HG02840 (cell line): ENCODE results near the gene MYO9A.

Experiments
- ATAC-seq: cut with Tn5 transposase; IDR thresholded peaks from one replicate; pipeline ENCODE4 v1.9.1; 2021; ENCODE audit warnings: mild to moderate bottlenecking, moderate library complexity, moderate number of reproducible peaks; ENCODE audit not compliant: unreplicated experiment, low FRiP score

The MYO9A gene

DNA sequence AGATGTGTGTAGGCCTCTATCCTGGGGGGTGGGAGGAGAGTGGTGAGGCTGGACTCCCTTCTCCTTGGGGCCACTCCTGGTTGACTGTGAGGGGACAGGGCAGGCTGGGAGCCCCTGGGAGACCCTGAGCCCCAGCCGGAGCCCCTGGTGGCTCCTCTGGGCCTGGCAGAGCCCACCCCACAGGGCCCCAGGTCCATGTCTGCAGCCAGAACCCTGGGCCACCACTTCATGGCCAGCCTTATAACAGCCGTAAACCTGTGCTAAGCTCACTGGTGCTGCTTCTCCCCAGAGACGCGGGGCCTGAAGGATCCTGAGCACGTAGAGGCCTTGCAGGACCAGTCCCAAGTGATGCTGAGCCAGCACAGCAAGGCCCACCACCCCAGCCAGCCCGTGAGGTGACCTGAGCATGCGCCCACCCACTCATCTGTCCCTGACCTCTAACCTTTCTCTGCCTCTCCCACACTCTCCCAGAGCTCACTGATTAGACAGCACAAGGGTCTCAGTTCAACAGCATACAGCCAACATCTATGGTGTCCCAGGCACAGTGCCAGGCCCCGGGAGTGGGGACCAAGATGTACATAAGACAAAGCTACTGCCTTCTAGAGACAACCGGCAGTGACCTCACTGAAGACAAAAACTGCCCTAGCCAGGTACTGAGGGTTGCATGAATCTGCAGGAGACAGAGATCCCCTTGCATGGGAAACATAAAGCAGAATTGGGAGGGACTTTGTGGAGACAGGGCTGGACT, 304.1 kb downstream of the MYO9A start:
- no peak for ATAC-seq

DNA sequence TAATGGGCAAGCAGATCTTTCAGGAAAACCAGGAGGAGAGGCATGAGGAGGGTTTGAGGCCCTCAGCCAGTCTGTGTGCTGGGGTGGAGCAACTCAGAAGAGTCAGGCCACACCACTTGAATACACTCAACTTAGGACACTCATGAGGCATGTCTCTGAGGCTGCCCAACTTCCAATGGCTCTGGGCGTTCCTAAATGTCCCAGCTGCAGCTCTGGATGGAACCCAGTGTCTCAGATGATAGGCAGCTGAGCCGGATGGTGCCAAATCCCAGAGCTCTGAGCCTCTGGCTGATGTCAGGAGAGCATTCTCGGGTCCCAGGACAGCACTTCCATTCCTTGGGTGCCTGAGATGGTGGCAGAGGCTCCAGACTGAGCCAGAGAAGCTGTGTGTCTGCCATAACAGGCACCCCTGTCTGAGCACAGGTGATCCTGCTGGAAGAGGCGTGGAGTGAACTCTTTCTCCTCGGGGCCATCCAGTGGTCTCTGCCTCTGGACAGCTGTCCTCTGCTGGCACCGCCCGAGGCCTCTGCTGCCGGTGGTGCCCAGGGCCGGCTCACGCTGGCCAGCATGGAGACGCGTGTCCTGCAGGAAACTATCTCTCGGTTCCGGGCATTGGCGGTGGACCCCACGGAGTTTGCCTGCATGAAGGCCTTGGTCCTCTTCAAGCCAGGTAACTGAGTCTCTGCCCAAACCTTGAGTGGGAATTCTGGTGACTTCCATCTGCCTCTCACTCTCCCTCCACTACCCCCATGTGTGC, 304.8 kb downstream of the MYO9A start:
- ATAC-seq = no peak

DNA sequence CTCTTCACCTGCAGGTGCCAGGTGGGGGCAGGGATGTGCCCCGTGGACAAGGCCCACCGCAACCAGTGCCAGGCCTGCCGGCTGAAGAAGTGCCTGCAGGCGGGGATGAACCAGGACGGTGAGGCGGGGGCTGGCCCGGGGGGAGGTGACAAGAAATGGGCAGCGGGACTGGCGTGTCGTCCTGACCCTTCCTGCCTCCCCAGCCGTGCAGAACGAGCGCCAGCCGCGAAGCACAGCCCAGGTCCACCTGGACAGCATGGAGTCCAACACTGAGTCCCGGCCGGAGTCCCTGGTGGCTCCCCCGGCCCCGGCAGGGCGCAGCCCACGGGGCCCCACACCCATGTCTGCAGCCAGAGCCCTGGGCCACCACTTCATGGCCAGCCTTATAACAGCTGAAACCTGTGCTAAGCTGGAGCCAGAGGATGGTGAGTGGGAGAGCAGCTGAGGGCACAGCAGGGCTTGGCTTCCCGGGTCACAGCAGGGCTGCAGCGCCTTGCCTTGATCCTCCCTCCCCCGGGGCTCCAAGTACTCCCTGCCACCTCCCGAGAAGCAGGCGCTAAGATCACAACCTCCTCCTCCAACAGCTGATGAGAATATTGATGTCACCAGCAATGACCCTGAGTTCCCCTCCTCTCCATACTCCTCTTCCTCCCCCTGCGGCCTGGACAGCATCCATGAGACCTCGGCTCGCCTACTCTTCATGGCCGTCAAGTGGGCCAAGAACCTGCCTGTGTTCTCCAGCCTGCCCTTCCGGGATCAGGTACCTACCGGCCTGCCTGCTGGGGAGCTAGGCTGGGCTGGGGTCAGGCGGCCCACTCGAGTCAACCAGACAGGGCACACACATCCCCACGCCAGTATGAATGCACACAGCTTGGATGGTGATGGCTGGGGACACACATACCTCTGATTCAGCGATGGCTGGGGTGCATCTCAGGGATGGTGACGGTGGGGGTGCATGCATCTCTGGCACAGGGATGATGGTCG, 305.9 kb downstream of the MYO9A start:
- no peak for ATAC-seq

DNA sequence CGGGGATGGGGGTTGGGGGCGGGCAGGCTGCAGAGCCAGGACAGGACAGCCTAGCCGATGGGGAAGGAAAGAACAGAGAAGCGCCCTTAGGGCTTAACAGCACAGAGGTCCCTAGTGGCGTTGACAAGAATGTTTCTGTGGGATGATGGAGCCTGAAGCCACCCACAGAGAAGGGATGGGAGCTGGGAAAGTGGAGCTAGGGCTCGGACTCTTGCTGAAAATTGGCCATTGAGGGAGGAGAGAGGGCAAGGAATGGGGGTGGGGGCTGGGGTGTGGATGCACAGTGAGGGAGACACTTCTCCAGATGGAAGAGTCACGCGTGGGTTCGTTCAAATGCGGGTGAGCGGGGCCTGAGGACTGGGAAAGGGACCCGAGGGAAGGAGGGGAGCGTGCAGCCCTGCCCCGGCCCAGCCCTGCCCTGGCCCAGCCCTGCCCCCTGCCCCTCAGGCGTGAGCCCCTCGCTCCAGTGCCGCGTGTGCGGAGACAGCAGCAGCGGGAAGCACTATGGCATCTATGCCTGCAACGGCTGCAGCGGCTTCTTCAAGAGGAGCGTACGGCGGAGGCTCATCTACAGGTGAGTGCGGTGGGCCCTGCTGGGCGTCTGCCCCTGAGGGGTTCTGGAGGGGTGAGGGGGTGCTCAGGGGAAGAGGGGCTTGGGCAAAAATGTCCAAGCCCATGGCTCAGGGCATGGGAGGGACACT, 306.8 kb downstream of the MYO9A start:
- no peak for ATAC-seq

DNA sequence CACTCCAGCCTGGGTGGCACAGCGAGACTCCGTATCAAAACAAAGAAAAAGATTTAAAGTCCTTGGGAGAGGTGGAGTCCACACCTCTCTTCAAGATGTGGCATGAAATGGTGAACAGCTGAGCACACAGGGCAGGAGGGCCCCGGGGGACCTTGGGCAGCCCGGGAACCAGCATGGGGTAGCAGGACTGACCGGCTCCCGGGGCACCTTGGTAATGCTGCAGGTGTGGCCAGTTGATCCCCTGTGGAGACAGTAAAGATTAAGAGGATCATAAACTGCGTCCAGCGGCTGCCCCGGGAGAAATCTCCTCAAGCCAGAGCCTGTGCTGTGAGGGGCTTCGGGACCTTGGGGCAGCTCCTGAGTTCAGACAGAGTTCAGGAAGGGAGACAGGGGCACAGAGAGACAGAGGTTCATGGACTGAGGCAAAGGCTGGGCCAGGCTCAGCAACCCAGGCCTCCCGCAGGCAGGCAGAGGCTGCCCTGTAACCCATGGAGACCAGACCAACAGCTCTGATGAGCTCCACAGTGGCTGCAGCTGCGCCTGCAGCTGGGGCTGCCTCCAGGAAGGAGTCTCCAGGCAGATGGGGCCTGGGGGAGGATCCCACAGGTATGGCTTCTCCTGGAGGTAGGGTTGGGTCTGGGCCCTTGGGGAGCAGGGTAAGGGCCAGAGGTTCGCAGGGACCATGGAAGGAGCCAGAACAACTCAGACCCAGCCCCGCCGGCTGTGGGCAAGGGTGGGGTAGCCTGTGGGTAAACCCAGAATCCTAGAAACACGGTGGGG, 307.5 kb downstream of the MYO9A start, which contains the start of gene NR2E3:
NR2E3 (plus strand) TSS at position 299 of the 780 bp plus-strand sequence; CDS start at position 489, 190 bp downstream.
- no peak for ATAC-seq

DNA sequence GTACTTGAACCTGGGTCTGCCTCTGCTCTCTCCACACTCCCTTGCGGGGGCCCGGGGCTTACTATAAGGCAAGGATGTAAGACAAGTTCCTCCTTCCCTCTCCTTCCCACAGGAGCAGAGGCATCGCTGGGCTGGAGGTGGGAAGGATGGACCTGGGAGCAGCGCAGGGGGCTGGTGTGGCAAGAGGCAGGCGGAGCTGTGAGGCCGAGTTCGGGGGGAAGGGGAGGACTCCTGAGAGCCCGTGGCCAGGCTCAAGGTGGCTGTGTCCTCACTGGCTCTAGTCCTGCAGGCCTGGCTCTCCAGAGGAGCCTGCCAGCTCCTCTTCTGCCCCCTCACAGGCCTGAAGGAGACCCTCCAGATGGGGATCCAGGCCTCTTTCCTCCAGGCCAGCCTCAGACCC, 308.6 kb downstream of the MYO9A start:
- no peak for ATAC-seq

DNA sequence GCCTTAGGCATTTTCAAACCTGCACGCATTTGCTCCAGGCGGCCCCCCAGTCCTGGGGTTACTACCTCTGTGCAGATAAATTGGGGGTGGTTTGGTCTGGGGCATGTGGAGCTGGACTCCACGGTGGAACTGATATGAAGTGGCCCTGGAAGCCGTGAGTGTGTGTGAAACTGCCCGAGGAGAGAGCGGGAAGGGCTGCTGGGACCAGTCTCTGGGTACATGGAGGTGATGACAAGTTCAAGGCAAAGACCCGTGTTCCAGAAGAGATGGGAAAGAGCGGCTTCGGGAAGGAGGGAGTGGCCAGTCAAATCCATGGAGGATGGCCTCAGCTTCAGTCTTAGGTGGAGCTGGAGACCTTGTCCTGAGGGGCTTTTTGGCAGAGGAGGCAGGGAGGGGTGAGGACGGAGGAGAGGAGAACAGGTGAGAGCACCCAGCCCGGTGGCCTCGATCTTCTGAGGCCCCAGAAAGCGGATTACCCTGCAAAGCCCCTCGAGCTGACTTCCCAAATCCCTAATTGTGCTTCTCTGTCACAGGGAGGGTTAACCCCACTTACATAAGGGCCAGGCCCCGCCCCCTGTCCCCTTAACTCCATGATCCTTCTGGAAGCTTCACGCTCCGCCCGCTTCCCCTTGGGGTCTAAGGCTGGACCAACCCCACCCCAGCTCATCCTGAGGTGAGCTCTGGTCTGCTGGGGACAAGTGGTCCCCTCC, 309.5 kb downstream of the MYO9A start:
- ATAC-seq = no peak

DNA sequence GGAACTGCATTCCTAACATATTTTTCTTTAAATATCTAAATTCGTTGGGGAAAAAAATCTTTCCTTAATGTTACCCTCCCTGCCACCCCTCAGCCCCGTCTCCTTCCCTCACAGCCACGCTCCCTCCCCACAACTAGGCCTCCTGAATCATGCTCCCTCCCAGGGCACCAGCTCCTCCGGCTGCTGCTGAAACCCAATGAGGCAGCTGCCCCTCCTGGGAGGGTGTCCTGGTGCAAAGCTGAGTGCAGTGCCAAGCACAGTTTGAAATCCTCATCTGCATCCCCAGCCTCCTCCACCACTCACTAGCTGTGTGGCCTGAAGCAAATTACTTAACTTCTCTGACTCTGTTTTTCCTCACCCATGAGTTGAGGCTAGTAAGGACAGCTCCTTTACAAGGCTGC, 310.3 kb downstream of the MYO9A start:
- ATAC-seq = no peak

DNA sequence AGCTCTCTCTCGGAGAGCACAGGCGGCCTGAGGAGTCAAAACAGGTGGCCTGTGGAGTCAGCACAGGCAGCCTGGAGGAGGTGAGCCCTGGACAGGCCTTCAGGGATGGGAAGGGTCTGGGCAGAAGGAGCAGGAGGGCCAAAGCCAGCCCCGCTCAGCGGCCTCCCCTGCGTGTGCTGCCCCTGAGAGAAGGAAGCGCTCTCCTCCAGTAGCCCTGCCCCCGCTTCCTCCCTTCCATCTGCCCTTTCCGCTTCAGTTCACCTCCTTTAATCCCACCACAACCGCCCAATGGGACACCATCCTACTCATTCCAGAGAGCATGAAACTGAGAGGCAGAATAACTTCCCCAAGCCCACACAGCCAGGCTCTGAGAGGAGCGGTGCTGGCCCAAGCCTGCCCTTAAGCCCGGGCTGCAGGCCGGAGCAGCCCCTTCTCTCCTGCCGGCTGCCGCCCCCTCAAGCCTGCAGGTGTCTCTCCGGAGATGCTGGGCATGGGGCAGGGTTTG, 310.8 kb downstream of the MYO9A start:
- ATAC-seq = no peak

DNA sequence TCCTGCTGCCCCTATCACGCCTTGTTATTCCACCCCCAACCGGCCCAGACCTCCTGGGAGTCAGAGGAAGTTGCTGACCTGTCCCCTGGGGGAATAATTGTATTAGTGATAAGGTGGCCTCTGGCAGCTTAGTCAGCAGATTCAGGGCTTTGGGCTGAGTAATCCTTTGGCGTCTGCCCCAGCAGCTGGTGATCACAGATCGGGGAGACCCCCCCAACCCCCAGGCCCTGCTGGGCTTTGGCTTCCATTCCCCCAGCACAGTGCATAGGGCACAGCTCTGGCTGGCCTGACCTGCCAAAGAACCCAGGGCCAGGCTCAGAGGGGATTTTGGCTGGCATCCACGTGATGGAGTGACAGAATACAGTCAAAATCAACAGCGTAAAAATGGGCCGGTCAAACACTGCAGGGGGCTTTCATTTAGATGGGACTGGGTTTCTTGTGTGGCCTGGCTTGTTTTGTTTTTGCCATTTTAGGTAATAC, 311.5 kb downstream of the MYO9A start:
- no peak for ATAC-seq

DNA sequence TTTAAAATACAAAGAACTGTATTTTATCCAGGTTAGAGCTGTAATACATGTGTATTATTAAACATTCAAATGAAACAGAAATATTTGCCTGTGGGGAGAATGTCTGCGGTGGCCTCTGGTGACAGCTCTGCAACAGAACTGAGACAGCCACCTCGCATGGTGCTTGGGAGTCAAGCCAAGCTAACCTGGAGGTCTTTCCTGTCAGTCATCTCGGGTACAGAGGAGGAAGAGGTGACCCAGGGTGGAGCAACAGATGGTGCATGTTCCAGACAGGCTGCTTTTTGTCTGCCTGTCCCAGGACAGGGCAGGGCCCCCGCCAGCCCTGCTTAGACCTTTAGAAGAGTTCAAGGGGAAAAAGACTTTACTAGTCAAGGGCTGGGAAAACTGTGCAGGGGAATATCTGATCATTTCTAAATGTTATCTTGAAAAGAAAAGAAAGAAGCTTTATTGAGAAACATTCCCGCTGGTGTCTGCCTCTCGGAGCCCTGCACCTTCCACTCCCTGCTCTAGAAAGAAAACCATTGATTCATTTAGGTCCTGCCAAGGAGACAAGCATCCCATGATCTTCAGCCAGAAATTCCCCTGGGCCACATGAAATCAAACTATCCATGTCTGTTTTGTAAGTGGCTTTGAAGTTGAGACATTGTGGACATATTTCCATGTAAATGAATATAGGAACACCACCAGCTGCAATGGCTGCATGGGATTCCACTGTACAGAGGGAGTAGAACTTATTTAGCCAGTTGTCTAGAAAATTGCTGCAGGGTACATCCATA, 313.1 kb downstream of the MYO9A start:
- ATAC-seq = no peak

DNA sequence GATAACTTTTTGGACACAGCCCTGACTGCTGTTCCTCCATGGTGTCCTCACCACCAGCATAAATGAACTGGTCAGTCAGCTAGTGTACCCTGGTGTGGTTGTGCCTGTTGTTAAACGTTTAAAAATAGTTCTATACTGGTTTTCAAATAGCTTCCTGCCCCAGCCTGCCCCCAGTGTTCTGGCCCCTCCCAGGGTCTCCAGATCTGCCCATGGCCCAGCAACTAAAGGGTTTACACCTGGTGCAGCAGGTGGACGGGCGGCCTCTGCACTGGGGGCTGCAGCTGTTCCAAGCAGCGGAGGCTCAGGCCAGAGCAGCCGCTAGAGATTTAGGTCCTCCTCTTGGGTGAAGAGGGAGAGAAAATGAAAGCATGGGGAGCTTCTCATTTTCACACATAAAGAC, 313.7 kb downstream of the MYO9A start:
- ATAC-seq = no peak

DNA sequence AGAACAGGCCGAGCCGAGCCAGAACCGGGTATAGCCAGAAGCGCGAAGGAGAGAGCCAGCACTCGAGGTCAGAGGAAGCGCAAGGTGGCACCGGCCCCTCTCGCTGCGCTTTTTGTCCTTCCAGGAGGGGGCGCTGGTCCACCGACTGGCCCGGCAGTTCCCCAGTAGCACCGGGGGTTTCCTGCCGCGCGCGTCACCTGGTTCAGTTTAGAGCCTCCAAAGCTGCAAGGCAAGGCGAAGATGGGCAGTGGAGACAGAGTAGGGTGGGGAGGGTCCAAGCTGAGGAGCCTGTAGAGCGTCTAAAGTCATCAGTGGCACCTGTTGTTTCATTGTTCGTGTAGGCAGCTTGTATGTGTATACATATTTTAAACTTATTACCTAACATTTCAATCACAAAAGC, 315.2 kb downstream of the MYO9A start:
- no peak for ATAC-seq

DNA sequence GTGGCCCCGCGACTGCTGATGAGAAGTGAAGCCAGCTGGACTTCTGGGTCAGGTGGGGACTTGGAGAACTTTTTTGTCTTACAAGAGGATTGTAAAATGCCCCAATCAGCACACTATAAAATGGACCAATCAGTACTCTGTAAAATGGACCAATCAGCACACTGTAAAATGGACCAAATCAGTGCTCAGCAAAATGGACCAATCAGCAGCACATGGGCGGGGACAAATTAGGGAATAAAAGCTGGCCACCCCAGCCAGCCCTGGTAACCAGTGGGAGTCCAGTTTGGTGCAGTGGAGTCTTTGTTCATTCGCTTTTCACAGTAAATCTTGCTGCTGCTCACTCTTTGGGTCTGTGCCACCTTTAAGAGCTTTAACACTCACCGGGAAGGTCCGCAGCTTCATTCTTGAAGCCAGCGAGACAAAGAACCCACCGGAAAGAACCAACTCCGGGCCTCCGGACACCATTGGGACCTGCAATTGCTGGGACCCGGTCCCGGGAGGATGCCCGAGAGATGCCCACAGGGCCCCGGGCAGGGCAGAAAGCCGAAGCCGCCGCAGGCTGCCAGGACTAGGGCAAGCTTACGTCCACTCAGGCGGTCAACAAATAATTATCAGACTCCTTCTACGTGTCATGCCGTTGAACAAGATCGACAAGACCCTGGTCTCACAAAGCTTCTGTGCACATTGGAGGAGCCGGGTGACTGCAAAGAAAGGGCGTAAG, 315.9 kb downstream of the MYO9A start:
- no peak for ATAC-seq

DNA sequence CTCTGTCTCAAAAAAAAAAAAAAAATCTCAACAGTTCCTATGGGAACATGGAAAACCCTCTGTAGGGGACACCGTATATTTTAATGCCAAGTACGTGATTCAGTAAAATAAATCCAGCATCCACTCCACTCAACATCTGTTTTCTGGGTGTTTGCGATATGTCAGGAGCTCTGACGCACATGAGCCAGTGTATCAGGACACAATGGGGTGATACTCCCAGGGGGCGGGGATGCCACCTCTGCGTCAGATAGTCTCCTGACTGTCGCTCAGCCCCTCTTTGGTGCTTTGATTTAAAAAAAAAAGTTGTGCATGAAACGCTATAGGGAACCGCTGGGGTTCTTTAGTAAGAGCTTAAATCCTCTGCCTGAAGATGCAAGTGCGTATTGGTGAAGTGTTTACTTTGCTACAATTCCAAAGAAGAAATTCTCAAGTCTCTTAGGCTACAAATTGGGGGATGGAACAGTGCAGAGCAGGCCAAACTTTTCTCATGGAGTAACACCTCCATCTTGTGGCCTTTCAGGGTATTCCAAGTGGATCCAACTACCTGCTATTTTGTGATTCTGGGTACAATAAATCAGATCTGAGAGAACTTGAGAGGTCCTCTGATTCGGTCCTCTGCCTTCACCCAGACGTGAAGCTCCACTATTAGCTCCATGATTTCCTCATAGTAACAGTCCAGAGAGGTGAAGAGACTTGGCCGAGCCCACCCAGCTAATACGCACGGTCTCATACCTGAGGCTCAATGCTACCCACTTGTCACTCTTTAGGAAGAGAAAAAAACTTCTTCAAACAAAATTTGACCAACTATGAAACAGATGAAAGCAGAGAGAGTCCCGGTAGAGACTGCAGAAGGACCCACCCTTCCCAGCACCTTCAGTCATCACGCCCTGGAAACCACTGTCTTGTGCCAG, 316.9 kb downstream of the MYO9A start:
- ATAC-seq = no peak

DNA sequence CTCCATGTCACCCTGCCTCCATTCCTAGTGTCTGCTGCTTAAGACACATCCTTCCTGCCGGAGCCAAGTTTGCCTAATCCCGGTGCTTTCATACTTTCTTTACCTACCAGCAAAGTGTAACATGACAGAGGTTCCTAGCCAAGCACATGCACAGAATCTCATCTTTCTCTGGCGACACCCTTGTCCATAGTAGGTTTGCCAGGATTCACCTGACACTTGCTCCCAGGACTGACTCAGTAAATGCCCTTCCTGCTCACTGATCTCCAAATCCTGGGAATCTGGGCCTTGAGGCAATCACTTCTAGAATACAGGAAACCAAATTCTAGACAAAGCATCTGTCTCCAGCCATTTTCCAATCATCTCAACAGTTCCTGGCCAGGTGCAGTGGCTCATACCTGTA, 317.8 kb downstream of the MYO9A start:
- ATAC-seq = no peak
